HepG2 (cell line): ENCODE measurements around the gene ZNF883. TPM values are rescaled to one million over a fixed set of nuclear protein-coding genes. Genes with fewer than 3 reads are reported as not detected.

Experiments
- AHDC1 ChIP-seq: sonication (generic); formaldehyde crosslinking; IDR thresholded peaks from 2 replicates; pipeline ENCODE4 v1.5.1; 2020; ENCODE audit warnings: mild to moderate bottlenecking, missing genetic modification reagents, borderline replicate concordance
- ARID3A ChIP-seq: IDR thresholded peaks from 2 replicates; pipeline ENCODE4 v1.6.1; 2012; ENCODE audit warnings: low read depth, low read length, improper control_type of control experiment
- ATF2 ChIP-seq: sonication (generic); formaldehyde crosslinking; IDR thresholded peaks from 2 replicates; pipeline ENCODE4 v1.4.0; 2020; ENCODE audit warnings: missing genetic modification reagents
- CBX1 ChIP-seq: IDR thresholded peaks from one replicate; pipeline ENCODE4 v1.6.1; 2016; ENCODE audit warnings: antibody characterized with exemption, low read depth
- ETV6 ChIP-seq: sonication (generic); formaldehyde crosslinking; conservative IDR thresholded peaks from 2 replicates; pipeline ENCODE4 v1.4.0; 2020; ENCODE audit warnings: missing genetic modification reagents
- GATA4 ChIP-seq: sonication (generic); IDR thresholded peaks from 2 replicates; pipeline ENCODE4 v1.6.1; 2016; ENCODE audit warnings: antibody characterized with exemption, low read depth, borderline replicate concordance
- GZF1 ChIP-seq: sonication (generic); formaldehyde crosslinking; IDR thresholded peaks from 2 replicates; pipeline ENCODE4 v1.5.1; 2020; ENCODE audit warnings: mild to moderate bottlenecking, missing genetic modification reagents
- MED8 ChIP-seq: sonication (generic); formaldehyde crosslinking; IDR thresholded peaks from 2 replicates; pipeline ENCODE4 v1.8.1; 2023; ENCODE audit warnings: mild to moderate bottlenecking, missing genetic modification reagents; ENCODE audit not compliant: insufficient replicate concordance
- NCOA2 ChIP-seq: sonication (generic); formaldehyde crosslinking; IDR thresholded peaks from 2 replicates; pipeline ENCODE4 v1.8.0; 2022; ENCODE audit warnings: inconsistent platforms
- PCBP2 ChIP-seq: fragments of 200-400 bp; formaldehyde crosslinking; optimal IDR thresholded peaks from 2 replicates; pipeline ENCODE3; 2018; ENCODE audit warnings: low read length, low read depth; ENCODE audit not compliant: poor library complexity, severe bottlenecking
- RFX1 ChIP-seq: fragments of 450-650 bp; IDR thresholded peaks from 2 replicates; pipeline ENCODE4 v1.6.1; 2017
- TEAD2 ChIP-seq: sonication (generic); formaldehyde crosslinking; IDR thresholded peaks from 2 replicates; pipeline ENCODE4 v1.9.0; 2021; ENCODE audit warnings: missing genetic modification reagents
- ZFP37 ChIP-seq: sonication (generic); formaldehyde crosslinking; IDR thresholded peaks from 2 replicates; pipeline ENCODE4 v1.4.0; 2020; ENCODE audit warnings: missing genetic modification reagents, borderline replicate concordance
- ZFP41 ChIP-seq: sonication (generic); formaldehyde crosslinking; IDR thresholded peaks from 2 replicates; pipeline ENCODE4 v1.4.0; 2020; ENCODE audit warnings: mild to moderate bottlenecking, missing genetic modification reagents, borderline replicate concordance
- ZNF101 ChIP-seq: sonication (generic); formaldehyde crosslinking; IDR thresholded peaks from 2 replicates; pipeline ENCODE4 v1.4.0; 2020; ENCODE audit warnings: mild to moderate bottlenecking, low read depth, missing genetic modification reagents, borderline replicate concordance
- ZNF232 ChIP-seq: sonication (generic); formaldehyde crosslinking; IDR thresholded peaks from 2 replicates; pipeline ENCODE4 v1.4.0; 2020; ENCODE audit warnings: missing genetic modification reagents, borderline replicate concordance
- ZNF276 ChIP-seq: sonication (generic); formaldehyde crosslinking; IDR thresholded peaks from 2 replicates; pipeline ENCODE4 v1.4.0; 2020; ENCODE audit warnings: mild to moderate bottlenecking, low read depth, missing genetic modification reagents
- ZNF776 ChIP-seq: sonication (generic); formaldehyde crosslinking; IDR thresholded peaks from 2 replicates; pipeline ENCODE4 v1.4.0; 2020; ENCODE audit warnings: mild to moderate bottlenecking, missing genetic modification reagents
- polyA plus RNA-seq, 8 experiments: library from polyadenylated mRNA; depleted of rRNA in 3 of 8; stranded (reverse) in 7 of 8; unstranded in 1 of 8; fragments of >200 nt; fragmentation: Illumina TruSeq in 4 of 8; extraction: Trizol in 4 of 8; gene quantifications; 2 replicates each; pipeline versions ENCODE4 v1.2.1 to v1.2.3, GENCODE V29; 2011 to 2016; ENCODE audit warnings: low read depth in 4 of 8, missing spikeins in 1 of 8, mixed read lengths in 1 of 8; ENCODE audit not compliant: insufficient read depth in 1 of 8
- total RNA-seq, 5 experiments: library from RNA; depleted of rRNA; stranded (reverse); fragments of >200 nt; fragmentation: Illumina TruSeq; extraction: Trizol; gene quantifications; 2 replicates each; pipeline ENCODE4 v1.2.3, GENCODE V29; 2016; ENCODE audit warnings: low read depth in 1 of 5

The ZNF883 gene
- total and polyA plus RNA-seq, 2 of the 13 experiments (the other 11 are each of a cell fraction or from before 2014, with no cell fraction given), result 5.3 to 10.0 TPM

GRCh38 chr9:113056191-113057106, 44.5 kb upstream of the ZNF883 start, which contains the start of gene ZFP37 (continued):
- TF ChIP-seq ARID3A, result 0 out of 2 replicates have a peak, but pooled peaks have one; percentile 23
- TF ChIP-seq AHDC1 (CRISPR knock-in tag), result peak; percentile 27; the same call in 1 of the 2 replicates
- TF ChIP-seq PCBP2, result no peak
- TF ChIP-seq MED8 (CRISPR knock-in tag), result no peak
- no peak for TF ChIP-seq CBX1
- 0 out of 2 replicates have a peak, but pooled peaks have one; percentile 30 for TF ChIP-seq ZFP37 (CRISPR knock-in tag)
- TF ChIP-seq ETV6 (CRISPR knock-in tag), result no peak
- TF ChIP-seq GZF1 (CRISPR knock-in tag), result no peak
- peak; percentile 45; the same call in 1 of the 2 replicates for TF ChIP-seq ATF2 (CRISPR knock-in tag)
- peak; percentile 56; the same call in 1 of the 2 replicates for TF ChIP-seq GATA4
- TF ChIP-seq ZNF776, result no peak
- peak; percentile 29; the same call in 1 of the 2 replicates for TF ChIP-seq ZNF232 (CRISPR knock-in tag)
- TF ChIP-seq ZNF101, result no peak
- TF ChIP-seq ZFP41 (CRISPR knock-in tag), result 0 out of 2 replicates have a peak, but pooled peaks have one; percentile 24
- no peak for TF ChIP-seq TEAD2 (CRISPR knock-in tag)
- TF ChIP-seq RFX1, result no peak
- TF ChIP-seq ZNF276, result 0 out of 2 replicates have a peak, but pooled peaks have one; percentile 47
- 0 out of 2 replicates have a peak, but pooled peaks have one; percentile 37 for TF ChIP-seq NCOA2 (CRISPR knock-in tag)
